T-helper 1 cell treated with Interleukin-12 subunit alpha and Interleukin-12 subunit beta and Interleukin-4 antibody, amounts not matched to agents 30 μg/mL and 1 μg/mL, for 36 hours (primary cell): Measurements from ENCODE around the gene MMP20.
"Not testable (repeated sequence)": the region's sequence is repeated elsewhere in the genome, so short reads cannot be mapped to it uniquely, and the experiment has no call there.

Source experiments
- H3K27ac Mint-ChIP-seq: one replicate; pipeline ENCODE4 v1.8.0; 2021; ENCODE audit warnings: mild to moderate bottlenecking, mixed read lengths
- H3K27me3 Mint-ChIP-seq: one replicate; pipeline ENCODE4 v1.8.0; 2021; ENCODE audit warnings: low read depth, mixed read lengths
- H3K36me3 Mint-ChIP-seq: one replicate; pipeline ENCODE4 v1.8.0; 2021; ENCODE audit warnings: low read depth, mixed read lengths
- H3K4me1 Mint-ChIP-seq: one replicate; pipeline ENCODE4 v1.8.0; 2021; ENCODE audit warnings: low read depth, mixed read lengths
- H3K4me3 Mint-ChIP-seq: one replicate; pipeline ENCODE4 v1.8.0; 2021; ENCODE audit warnings: mild to moderate bottlenecking, moderate library complexity, mixed read lengths
- H3K9me3 Mint-ChIP-seq: one replicate; pipeline ENCODE4 v1.8.0; 2021; ENCODE audit warnings: mixed read lengths

Gene MMP20

GRCh38 chr11:102637731-102638130, 12.6 kb upstream of the MMP20 start:
- Mint-ChIP-seq H3K27me3 (peaks cover 24% of the 10 kb centered on the region), H3K36me3 (no peaks in the 10 kb centered on the region), H3K9me3 (no peaks in the 10 kb centered on the region), H3K27ac (no peak overlapping the region), H3K4me3 (no peak overlapping the region), H3K4me1 (no peaks in the 10 kb centered on the region)

- H3K4me1 Mint-ChIP-seq: no peaks in the 10 kb centered on the region
- H3K27ac Mint-ChIP-seq: no peak overlapping the region
- no peaks in the 10 kb centered on the region for H3K36me3 Mint-ChIP-seq
Observed at GRCh38 chr11:102633385-102634026, 8.4 kb upstream of the MMP20 start.

GRCh38 chr11:102632026-102632425, 6.9 kb upstream of the MMP20 start:
- Mint-ChIP-seq H3K36me3 (no peaks in the 10 kb centered on the region), H3K4me1 (no peaks in the 10 kb centered on the region), H3K4me3 (no peak overlapping the region), H3K27me3 (peaks cover 31% of the 10 kb centered on the region), H3K27ac (no peak overlapping the region), H3K9me3 (no peaks in the 10 kb centered on the region)

More at GRCh38 chr11:102633385-102634026, 8.4 kb upstream of the MMP20 start:
- no peak overlapping the region for H3K4me3 Mint-ChIP-seq
- H3K9me3 Mint-ChIP-seq: no peaks in the 10 kb centered on the region
- peaks cover 31% of the 10 kb centered on the region for H3K27me3 Mint-ChIP-seq

DNA sequence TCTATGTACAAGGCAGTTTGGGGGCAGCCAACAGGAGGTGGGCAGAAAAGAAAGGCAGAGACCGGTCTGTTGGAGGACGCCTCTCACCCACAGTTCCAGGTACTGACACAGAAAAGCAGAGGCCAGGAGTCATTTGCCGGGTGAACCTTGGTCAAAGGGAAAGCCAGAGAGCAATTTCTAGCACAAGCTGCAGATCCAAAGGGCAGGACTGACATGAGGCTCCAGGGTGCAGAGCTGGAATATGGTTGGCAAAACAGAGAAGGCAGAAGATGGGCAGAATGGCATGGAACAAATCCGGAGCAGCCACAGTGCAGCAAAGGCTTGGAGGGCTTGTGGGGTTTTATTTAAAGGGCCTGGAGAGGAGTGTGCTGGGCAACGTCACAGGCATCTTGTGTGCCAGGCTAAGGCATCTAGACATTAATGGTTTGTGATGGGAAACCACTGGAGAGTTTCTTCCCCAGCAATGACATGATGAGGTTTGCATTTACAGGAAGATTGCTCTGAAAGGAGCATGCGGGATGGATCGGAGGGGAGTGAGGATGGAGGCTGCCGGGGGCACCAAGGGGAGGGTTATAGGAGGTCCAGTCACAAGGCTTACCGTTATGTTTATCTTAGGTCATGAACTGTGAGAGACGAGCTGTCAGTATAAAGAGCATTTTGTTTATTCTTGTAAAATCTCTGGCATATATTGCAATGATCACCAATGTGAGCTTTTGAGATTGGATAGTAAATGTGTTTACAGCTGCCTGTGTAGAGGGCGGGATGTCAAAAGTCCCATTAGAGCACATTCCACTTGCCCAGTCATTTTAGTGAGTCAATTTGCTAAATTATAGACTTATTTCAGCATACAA, 5.7 kb upstream of the MMP20 start:
- no peaks in the 10 kb centered on the region for H3K9me3 Mint-ChIP-seq
- peaks cover 34% of the 10 kb centered on the region for H3K27me3 Mint-ChIP-seq
- no peaks in the 10 kb centered on the region for H3K36me3 Mint-ChIP-seq
- H3K4me3 Mint-ChIP-seq: no peak overlapping the region
- no peaks in the 10 kb centered on the region for H3K4me1 Mint-ChIP-seq
- no peak overlapping the region for H3K27ac Mint-ChIP-seq

DNA sequence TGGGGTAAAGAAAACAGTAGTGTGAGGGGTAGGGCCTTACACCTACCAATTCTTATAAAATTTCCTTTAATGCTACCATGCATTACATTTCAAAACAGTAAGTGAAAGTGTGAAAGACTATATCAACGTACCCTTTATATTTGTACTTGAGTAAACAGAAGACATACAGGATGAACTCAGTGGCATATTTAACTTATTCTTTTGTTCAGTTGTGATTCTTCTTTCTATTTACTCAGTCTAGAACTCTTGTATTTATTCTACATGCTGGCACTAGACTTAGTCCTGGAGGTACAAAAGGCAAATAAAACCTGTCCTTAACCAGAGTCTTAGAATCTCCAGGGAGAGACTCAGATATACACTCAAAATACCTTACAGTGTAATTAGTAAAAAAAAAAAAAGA, 4.8 kb upstream of the MMP20 start:
- not testable (repeated sequence) for H3K4me3 Mint-ChIP-seq, H3K9me3 Mint-ChIP-seq, H3K4me1 Mint-ChIP-seq, H3K36me3 Mint-ChIP-seq, H3K27ac Mint-ChIP-seq
- peaks cover 38% of the 10 kb centered on the region for H3K27me3 Mint-ChIP-seq

DNA sequence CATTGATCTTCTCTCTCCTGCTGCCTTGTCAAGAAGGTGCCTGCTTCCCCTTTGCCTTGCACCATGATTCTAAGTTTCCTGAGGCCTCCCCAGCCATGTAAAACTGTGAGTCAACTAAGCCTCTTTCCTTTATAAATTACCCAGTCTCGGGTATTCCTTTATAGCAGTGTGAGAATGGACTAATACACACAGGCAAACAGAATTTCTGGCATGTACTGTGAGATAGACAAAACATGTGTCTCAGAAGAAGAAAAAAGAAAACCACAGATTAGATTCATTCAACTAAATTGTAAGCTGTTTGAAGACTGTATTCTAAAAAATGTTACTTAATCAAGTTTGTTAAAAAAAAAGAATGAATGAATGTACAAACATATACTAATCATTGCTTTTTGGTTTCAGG, 1.5 kb upstream of the MMP20 start:
- H3K27ac Mint-ChIP-seq: no peak overlapping the region
- H3K27me3 Mint-ChIP-seq: peaks cover 43% of the 10 kb centered on the region
- no peaks in the 10 kb centered on the region for H3K9me3 Mint-ChIP-seq
- no peak overlapping the region for H3K4me3 Mint-ChIP-seq
- no peaks in the 10 kb centered on the region for H3K36me3 Mint-ChIP-seq
- H3K4me1 Mint-ChIP-seq: no peaks in the 10 kb centered on the region

- H3K4me1 Mint-ChIP-seq: peaks cover 3% of the 10 kb centered on the region
- peaks cover 31% of the 10 kb centered on the region for H3K27me3 Mint-ChIP-seq
- no peak overlapping the region for H3K4me3 Mint-ChIP-seq
- no peak overlapping the region for H3K27ac Mint-ChIP-seq
- no peaks in the 10 kb centered on the region for H3K36me3 Mint-ChIP-seq
- H3K9me3 Mint-ChIP-seq: no peaks in the 10 kb centered on the region
Observed at GRCh38 chr11:102623998-102624397, 1.1 kb downstream of the MMP20 start.

- Mint-ChIP-seq H3K4me3 (no peak overlapping the region), H3K27ac (no peak overlapping the region), H3K27me3 (peaks cover 28% of the 10 kb centered on the region), H3K9me3 (no peaks in the 10 kb centered on the region), H3K4me1 (peaks cover 3% of the 10 kb centered on the region), H3K36me3 (no peaks in the 10 kb centered on the region)
Observed at GRCh38 chr11:102623128-102623527, 2.0 kb downstream of the MMP20 start.

DNA sequence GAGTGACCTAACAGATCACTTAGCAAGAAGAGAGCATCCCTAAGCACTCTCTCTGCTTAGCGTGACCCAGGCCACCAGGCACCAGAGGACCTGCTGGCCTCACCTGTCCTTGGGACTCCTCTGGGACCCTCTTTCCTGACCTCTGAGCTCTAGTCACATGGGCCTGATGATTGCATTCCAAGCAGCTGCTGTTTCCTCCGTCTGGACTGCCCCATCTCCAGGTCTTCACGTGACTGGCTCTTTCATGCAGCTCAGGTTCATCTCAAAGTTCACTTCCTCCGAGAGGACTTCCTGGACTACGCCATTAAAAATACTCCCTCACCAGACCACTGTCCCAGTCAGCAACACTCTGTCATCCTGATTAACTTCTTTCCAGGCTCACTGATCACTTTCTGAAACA, 2.9 kb downstream of the MMP20 start:
- Mint-ChIP-seq H3K36me3 (no peaks in the 10 kb centered on the region), H3K4me3 (no peak overlapping the region), H3K4me1 (peaks cover 3% of the 10 kb centered on the region), H3K27ac (no peak overlapping the region), H3K27me3 (peaks cover 23% of the 10 kb centered on the region), H3K9me3 (no peaks in the 10 kb centered on the region)

DNA sequence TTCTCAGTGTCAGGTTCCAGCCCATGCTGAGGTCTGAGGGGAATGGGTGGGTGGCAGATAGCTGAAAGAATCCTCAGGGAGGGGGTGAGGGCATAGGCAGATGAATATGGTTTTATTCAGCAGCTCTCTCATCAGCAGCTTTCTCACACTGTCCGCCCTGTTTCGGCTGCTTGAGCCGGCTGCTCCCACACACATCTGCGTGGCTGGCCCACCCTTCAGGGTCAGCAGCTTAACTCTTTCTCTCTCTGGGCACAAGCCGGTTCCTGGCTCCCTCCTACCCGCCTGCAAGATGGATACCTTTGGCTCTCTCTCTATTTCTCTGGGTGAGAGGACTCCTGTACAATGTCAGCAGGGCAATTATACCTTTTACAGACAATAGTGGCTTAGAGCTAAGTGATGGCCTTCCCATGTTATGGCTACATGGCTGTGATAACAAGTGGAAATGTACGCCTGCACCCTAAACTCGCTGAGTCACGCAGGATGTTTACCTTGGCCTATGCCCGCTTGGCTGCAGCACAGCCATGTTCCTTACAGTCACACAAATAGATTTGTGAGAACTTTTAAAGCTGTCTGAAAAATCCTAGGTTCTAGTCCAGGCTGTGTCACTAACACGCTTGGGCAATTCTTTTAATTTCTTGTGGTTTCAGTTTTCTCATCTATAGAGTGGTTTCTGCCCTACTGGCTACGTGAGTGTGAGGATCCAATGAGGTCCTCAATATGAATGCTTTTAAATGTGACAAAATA, 4.1 kb downstream of the MMP20 start:
- peaks cover 18% of the 10 kb centered on the region for H3K27me3 Mint-ChIP-seq
- no peaks in the 10 kb centered on the region for H3K9me3 Mint-ChIP-seq
- H3K27ac Mint-ChIP-seq: no peak overlapping the region
- H3K4me1 Mint-ChIP-seq: peaks cover 3% of the 10 kb centered on the region
- H3K36me3 Mint-ChIP-seq: no peaks in the 10 kb centered on the region
- H3K4me3 Mint-ChIP-seq: no peak overlapping the region

GRCh38 chr11:102620179-102620578, 5.0 kb downstream of the MMP20 start:
- H3K9me3 Mint-ChIP-seq: no peaks in the 10 kb centered on the region
- H3K27me3 Mint-ChIP-seq: peaks cover 12% of the 10 kb centered on the region
- no peak overlapping the region for H3K4me3 Mint-ChIP-seq
- H3K27ac Mint-ChIP-seq: no peak overlapping the region
- H3K36me3 Mint-ChIP-seq: no peaks in the 10 kb centered on the region
- H3K4me1 Mint-ChIP-seq: peaks cover 3% of the 10 kb centered on the region

DNA sequence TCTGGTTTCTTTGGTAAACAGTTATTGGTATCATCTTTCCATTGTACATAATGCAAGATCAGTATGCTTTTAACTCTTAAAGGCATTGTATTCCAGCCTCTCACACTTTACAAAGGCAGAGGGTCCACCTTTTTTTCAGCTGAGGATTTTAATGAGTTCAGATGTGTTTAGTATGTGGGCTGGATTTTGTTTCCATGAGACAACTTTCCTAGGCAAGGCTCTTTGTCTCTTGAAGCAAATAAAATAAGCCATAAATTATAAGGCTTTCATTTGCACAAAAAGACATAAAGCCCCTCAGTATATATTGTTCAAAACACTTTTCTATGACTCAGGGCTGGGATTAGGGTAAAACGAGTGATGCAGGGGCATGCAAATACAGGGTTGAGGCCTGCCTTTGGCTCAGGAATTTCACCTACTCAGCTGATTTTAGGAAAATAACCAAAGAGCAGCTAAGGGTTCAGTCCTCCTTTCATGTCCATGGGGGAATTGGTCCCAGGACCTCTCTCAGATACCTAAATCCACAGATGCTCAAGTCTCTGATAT, 7.6 kb downstream of the MMP20 start:
- no peaks in the 10 kb centered on the region for H3K36me3 Mint-ChIP-seq
- H3K9me3 Mint-ChIP-seq: no peaks in the 10 kb centered on the region
- H3K27me3 Mint-ChIP-seq: peaks cover 6% of the 10 kb centered on the region
- no peak overlapping the region for H3K4me3 Mint-ChIP-seq
- peaks cover 6% of the 10 kb centered on the region for H3K4me1 Mint-ChIP-seq
- no peak overlapping the region for H3K27ac Mint-ChIP-seq

DNA sequence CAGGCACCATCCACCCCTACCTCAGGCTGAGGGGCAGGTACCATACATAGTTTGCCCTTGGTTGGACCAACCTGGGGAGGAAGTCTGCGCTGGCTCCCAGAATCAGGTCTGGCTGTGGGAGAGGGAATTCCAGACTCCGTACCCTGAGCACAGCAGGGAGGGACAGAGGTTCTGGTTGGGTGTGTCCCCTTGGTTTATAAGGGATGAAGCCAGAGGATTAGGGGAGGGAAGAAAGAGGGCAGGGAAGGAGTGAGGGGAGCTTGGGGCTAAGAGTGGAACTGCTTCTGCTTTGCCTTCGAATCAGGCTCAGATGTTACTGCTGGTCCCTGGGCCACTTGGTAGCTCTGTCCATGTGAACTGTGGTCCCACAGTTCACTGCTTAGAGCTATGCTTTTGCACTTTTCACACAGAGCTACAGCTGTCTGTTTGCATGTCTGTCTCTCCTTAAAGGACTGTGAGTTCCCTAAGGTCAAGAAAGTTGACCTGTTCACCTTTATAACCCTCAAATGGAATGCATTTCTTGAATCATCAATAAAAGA, 9.2 kb downstream of the MMP20 start:
- H3K4me3 Mint-ChIP-seq: no peak overlapping the region
- H3K4me1 Mint-ChIP-seq: peaks cover 14% of the 10 kb centered on the region
- H3K27me3 Mint-ChIP-seq: peaks cover 6% of the 10 kb centered on the region
- no peak overlapping the region for H3K27ac Mint-ChIP-seq
- no peaks in the 10 kb centered on the region for H3K9me3 Mint-ChIP-seq
- no peaks in the 10 kb centered on the region for H3K36me3 Mint-ChIP-seq

DNA sequence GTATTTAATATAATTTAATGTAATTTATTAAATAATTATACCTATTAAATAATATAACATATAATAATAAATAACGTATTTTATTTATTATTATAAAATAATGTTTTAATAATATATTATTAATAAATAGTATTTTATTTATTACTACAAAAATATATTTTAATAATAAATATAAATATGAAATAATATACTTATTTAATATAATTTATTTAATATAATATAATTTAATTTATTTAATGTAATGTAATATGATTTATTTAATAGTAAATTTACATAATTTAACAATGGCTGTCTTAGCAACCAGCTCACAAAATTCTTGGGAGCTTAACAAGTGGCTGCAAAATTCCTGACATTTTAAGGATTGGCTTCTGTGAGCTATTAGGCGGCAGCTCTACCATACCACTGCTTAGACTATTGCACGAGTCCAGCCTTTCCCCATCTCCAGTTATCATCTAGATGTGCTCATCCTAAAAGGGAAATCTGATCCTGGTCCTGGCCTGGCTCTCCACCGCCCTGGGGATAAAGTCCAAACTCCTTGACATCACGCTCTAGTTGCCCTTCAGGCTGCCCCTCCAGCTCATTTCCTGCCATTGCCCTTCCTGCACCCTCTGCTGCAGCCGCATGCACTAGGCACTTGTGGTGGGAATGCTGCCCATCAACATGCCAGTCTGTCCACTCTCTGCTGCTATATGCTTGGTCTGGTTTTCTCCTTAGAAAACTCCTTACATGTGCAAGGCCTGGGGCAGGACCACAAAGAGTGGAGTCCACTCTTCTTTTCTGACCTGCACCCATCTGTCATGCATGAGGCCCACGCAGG, 9.8 kb downstream of the MMP20 start:
- peaks cover 18% of the 10 kb centered on the region for H3K4me1 Mint-ChIP-seq
- H3K27me3 Mint-ChIP-seq: peaks cover 6% of the 10 kb centered on the region
- H3K4me3 Mint-ChIP-seq: no peak overlapping the region
- H3K9me3 Mint-ChIP-seq: no peaks in the 10 kb centered on the region
- H3K27ac Mint-ChIP-seq: no peak overlapping the region
- H3K36me3 Mint-ChIP-seq: no peaks in the 10 kb centered on the region
